CD4-positive, alpha-beta T cell treated with Interleukin-21 for 1 hour (primary cell): Measurements from ENCODE around the gene MEGF6.

ENCODE experiments used
- DNase-seq: peaks from one replicate; pipeline ENCODE4 v3.0.0-alpha.2; 2020

Gene MEGF6

GRCh38 chr1:3465935-3466321, 145.4 kb downstream of the MEGF6 start:
- no peak for DNase-seq

- no peak for DNase-seq
Observed at GRCh38 chr1:3465091-3465934, 146.0 kb downstream of the MEGF6 start.

GRCh38 chr1:3464649-3465025, 146.7 kb downstream of the MEGF6 start:
- no peak for DNase-seq

- no peak for DNase-seq
Observed at GRCh38 chr1:3463891-3464648, 147.2 kb downstream of the MEGF6 start.

GRCh38 chr1:3463408-3463863, 147.9 kb downstream of the MEGF6 start:
- no peak for DNase-seq

- no peak for DNase-seq
Observed at GRCh38 chr1:3463013-3463385, 148.3 kb downstream of the MEGF6 start.

- no peak for DNase-seq
Observed at GRCh38 chr1:3462356-3463012, 148.8 kb downstream of the MEGF6 start.

- DNase-seq = no peak
Observed at GRCh38 chr1:3461934-3462275, 149.4 kb downstream of the MEGF6 start.

- DNase-seq = no peak
Observed at GRCh38 chr1:3461238-3461933, 149.9 kb downstream of the MEGF6 start.

GRCh38 chr1:3460672-3461131, 150.6 kb downstream of the MEGF6 start:
- no peak for DNase-seq

- DNase-seq = no peak
Observed at GRCh38 chr1:3459940-3460671, 151.2 kb downstream of the MEGF6 start.

- no peak for DNase-seq
Observed at GRCh38 chr1:3459051-3459908, 152.0 kb downstream of the MEGF6 start.

- no peak for DNase-seq
Observed at GRCh38 chr1:3457910-3458883, 153.1 kb downstream of the MEGF6 start.

GRCh38 chr1:3456964-3457909, 154.1 kb downstream of the MEGF6 start:
- DNase-seq = no peak

- DNase-seq = no peak
Observed at GRCh38 chr1:3456449-3456963, 154.8 kb downstream of the MEGF6 start.

- DNase-seq = no peak
Observed at GRCh38 chr1:3455670-3456448, 155.4 kb downstream of the MEGF6 start.

- DNase-seq = peak; percentile 18
Observed at GRCh38 chr1:3454811-3455618, 156.3 kb downstream of the MEGF6 start.
